Ovary (tissue), 3 donors: ENCODE data around the gene MROH9.

Source experiments
- EP300 ChIP-seq: sonication (generic); formaldehyde crosslinking; IDR thresholded peaks from one replicate; pipeline ENCODE4 v1.6.1; 2017; ENCODE audit warnings: antibody characterized with exemption
- POLR2A ChIP-seq: fragments of 450-650 bp; IDR thresholded peaks from one replicate; pipeline ENCODE4 v1.6.1; 2017; ENCODE audit warnings: antibody characterized with exemption, mild to moderate bottlenecking, moderate library complexity
- TF ChIP-seq, protein P1 (sequence below), 3 donors: fragments of 450-650 bp in 2 of 3; fragments of 200-600 bp in 1 of 3; IDR thresholded peaks; one replicate each; pipeline versions ENCODE4 v1.5.1 to v1.8.0; 2016 to 2022; ENCODE audit warnings: antibody characterized with exemption in 3 of 3, mild to moderate bottlenecking in 1 of 3
- donor health status: DM: no; HTN: no; CAD: no.

DNA sequence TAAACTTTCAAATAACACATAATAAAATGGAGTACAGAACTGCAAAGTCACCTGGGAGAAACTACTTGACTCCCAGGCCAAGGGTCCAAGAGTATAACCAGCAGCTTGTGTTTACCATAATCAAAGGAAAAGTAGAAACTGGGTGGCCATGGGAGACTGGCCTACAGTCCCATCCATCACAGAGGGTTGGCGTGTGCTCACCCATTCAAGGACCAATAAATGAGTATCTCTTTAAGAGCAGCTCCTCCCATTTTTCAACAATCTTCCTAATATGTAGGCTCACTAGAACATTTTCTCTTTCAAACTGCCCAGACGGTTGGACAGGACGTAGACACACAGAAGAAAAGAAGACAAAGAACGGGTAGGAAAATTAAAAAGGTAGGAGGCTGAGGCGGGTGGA lies 155.3 kb downstream of the MROH9 start, which contains the start of gene FMO3:
- TF ChIP-seq, protein P1, sequence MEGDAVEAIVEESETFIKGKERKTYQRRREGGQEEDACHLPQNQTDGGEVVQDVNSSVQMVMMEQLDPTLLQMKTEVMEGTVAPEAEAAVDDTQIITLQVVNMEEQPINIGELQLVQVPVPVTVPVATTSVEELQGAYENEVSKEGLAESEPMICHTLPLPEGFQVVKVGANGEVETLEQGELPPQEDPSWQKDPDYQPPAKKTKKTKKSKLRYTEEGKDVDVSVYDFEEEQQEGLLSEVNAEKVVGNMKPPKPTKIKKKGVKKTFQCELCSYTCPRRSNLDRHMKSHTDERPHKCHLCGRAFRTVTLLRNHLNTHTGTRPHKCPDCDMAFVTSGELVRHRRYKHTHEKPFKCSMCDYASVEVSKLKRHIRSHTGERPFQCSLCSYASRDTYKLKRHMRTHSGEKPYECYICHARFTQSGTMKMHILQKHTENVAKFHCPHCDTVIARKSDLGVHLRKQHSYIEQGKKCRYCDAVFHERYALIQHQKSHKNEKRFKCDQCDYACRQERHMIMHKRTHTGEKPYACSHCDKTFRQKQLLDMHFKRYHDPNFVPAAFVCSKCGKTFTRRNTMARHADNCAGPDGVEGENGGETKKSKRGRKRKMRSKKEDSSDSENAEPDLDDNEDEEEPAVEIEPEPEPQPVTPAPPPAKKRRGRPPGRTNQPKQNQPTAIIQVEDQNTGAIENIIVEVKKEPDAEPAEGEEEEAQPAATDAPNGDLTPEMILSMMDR (IDR thresholded peaks at IDR 0.05): no peak
- no peak for TF ChIP-seq POLR2A
- no peak for TF ChIP-seq EP300
